OCI-LY3 (cell line): ENCODE measurements around the gene LSM4.

Experiments used
- EZH2phosphoT487 ChIP-seq: fragments of 200-600 bp; shearing (Covaris generic); IDR thresholded peaks from 2 replicates; pipeline ENCODE4 v1.6.1; 2018; ENCODE audit warnings: antibody characterized with exemption, mixed run types, low read depth
- TF ChIP-seq, protein P1 (sequence below): fragments of 200-600, 300-600 bp; sonication (generic); IDR thresholded peaks from 2 replicates; pipeline ENCODE4 v1.5.1; 2014; ENCODE audit warnings: antibody characterized with exemption, low read length, low read depth

DNA sequence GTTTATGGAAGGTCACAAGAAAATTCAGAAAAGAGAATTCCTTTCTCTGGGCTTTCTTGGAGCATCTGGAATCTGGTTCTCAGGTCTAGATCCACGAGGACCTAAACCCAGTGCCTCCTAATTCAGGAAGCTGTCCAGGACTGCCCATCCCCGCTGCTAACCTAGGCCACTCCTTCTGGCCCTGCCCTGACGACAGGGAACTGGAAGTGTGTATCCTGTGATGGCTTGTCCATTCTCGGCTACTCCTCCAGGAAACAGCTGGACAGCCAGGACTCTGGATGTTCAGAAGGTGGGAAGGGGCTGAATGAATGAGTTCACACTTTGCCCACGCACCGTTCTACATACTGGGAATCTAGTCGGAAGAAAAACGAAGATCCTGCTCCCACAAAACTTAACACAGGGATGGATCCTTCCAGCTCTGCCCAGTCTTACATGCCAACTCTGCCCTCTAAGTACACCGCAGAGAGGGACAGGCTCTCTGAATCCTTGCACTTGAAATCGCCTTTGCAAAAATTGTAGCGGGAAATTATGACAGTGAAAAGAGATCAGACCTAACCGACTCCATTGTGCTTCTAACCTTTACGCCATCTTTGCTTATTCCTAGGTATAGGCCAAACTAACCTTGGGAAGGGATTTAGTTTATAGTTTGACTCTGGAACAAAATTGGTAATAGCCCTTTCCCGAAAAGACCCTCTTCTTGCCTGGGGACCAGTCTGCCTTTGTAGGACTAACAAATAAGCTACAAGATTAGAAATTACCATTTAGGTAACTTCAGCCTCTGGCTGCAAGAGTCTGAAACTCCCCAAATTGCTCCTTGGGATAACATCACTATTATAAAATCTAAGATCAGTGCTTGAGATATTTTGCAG is 1.8 kb downstream of the LSM4 start:
- TF ChIP-seq, protein P1, sequence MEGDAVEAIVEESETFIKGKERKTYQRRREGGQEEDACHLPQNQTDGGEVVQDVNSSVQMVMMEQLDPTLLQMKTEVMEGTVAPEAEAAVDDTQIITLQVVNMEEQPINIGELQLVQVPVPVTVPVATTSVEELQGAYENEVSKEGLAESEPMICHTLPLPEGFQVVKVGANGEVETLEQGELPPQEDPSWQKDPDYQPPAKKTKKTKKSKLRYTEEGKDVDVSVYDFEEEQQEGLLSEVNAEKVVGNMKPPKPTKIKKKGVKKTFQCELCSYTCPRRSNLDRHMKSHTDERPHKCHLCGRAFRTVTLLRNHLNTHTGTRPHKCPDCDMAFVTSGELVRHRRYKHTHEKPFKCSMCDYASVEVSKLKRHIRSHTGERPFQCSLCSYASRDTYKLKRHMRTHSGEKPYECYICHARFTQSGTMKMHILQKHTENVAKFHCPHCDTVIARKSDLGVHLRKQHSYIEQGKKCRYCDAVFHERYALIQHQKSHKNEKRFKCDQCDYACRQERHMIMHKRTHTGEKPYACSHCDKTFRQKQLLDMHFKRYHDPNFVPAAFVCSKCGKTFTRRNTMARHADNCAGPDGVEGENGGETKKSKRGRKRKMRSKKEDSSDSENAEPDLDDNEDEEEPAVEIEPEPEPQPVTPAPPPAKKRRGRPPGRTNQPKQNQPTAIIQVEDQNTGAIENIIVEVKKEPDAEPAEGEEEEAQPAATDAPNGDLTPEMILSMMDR: no peak
- TF ChIP-seq EZH2phosphoT487: no peak
